AG08395 (cell line): ENCODE results near the gene PHF14.

Experiments used
- DNase-seq: peaks from one replicate; pipeline ENCODE4 v3.0.0; 2012; ENCODE audit warnings: mixed read lengths, low spot score

The PHF14 gene

GRCh38 chr7:11120068-11120664 is 146.5 kb downstream of the PHF14 start:
- DNase-seq: no peak

DNA sequence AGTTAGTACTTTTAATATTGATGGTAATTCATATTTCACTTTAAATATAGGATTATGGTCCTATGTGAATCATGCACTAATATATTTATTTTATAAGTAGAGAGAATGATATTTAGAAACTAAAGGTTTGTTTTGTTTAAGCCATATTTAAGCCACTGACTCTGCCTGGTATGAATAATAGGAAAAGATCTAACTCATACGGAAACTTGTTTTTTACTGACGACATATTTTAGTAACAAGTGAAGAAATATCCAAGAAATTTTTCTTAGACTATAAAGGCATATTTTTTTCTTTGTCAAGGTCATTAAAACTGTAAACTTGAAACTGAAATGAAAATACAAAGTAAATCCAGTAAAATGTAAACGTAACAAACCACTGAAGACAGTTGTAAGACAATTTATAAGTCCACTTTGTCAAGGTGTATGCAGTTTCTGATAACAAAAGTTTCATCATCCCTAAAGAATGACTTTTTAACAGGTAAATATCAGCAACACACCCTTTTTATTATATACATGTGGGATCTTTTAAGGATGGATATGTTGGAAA is 147.1 kb downstream of the PHF14 start:
- DNase-seq: no peak

GRCh38 chr7:11124856-11125559 is 151.3 kb downstream of the PHF14 start:
- no peak for DNase-seq

- DNase-seq: no peak
Observed at GRCh38 chr7:11127114-11127785, 153.6 kb downstream of the PHF14 start.

- no peak for DNase-seq
Observed at GRCh38 chr7:11127988-11128387, 154.3 kb downstream of the PHF14 start.

DNA sequence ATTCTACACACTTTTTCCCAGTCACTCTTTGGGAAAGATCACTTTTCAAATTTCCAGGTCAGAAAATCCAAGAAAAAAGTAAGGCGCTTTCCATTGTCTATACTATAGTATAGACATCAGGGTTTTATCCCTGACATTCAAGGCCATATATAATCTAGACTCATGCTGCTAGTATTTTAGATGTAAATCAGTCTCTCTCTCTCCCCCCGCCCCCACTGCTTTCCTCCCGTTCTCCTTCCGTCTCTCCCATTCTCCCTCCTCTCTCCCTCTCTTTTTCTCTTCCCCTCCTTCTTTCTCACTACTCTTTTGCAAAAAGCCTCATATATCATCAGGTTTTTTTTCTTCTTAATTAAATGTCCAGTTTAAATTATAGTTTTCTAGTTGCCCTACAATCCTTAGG is 154.8 kb downstream of the PHF14 start:
- DNase-seq: no peak

DNA sequence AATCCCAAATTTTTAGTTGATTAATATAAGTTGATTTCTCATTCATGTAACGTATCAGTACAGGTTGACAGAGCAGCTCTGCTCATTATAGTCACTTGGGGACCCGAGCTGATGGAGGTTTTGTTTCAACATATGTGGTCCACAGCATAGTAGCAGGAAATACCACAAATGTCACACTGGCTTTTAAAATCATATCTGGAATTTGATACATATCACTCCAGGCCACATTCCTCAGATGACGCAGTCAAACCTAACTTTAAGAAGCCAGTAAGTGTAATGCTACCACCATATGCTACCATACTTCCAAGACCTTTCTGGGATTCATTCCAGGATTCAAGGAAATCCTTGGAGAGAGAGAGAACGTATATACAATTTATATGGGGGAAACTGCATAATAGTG is 156.3 kb downstream of the PHF14 start:
- no peak for DNase-seq

GRCh38 chr7:11130601-11131000 is 156.9 kb downstream of the PHF14 start:
- DNase-seq: no peak

GRCh38 chr7:11133436-11133959 is 159.8 kb downstream of the PHF14 start:
- no peak for DNase-seq

GRCh38 chr7:11135573-11135972 is 161.9 kb downstream of the PHF14 start:
- DNase-seq: no peak

- DNase-seq: no peak
Observed at GRCh38 chr7:11141541-11141940, 167.9 kb downstream of the PHF14 start.

DNA sequence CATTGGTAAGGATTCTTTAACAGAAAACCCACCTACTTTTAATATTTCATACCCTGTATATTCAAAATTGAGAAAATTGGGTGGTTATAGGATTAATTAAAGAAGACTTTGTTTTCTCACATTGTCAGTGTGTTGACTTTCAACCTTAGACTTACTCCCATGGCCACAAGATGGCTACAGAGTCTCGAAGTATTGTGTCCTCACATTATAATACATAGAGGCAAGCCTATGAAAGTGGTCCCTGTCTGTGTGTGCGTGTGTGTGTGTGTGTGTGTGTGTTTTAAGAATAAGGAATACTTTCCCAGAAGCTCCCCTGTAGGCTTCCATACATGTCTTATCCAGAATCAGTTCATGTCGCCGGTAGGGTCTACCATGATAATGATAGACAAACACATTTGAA is 180.0 kb downstream of the PHF14 start:
- no peak for DNase-seq

- peak; percentile 5 for DNase-seq
Observed at GRCh38 chr7:11155883-11156282, 182.2 kb downstream of the PHF14 start.

GRCh38 chr7:11161499-11161898 is 187.8 kb downstream of the PHF14 start:
- no peak for DNase-seq

DNA sequence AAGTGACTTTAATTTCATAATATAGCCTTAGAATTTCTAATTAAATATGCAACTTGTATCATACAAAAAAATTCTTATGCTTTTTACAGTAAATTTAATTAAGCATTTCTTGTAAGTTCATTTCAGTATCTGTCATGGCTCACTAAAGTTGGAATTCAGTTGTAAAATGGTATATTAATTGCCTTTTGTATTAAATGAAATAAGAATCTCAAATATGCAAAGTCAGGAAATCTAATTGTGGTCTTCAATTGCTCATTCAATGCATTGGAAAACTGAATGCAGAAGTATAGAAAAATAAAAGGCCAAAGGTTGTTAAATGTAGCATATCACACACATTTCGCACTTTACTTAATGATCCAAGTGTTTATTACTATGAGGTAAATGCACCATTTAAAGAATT is 189.5 kb downstream of the PHF14 start:
- no peak for DNase-seq

DNA sequence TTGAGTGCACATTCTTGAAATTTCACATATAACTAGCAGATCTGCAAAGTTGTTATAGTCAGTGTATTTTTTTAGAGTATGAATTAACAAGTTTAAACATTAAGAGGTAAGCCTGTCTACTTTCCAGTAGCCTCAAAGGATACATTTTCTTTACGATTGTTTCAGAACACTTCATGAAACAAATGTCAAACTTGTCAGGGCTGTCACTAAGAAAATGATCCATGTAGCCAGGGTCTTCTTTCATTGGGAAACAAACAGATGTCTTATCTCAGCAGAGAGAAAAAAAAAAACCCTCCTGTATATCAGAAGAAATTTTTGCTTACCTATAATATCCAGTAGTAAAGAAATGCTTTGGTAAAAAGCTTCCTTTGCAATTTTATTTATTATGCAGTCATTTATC is 192.4 kb downstream of the PHF14 start:
- DNase-seq: no peak

DNA sequence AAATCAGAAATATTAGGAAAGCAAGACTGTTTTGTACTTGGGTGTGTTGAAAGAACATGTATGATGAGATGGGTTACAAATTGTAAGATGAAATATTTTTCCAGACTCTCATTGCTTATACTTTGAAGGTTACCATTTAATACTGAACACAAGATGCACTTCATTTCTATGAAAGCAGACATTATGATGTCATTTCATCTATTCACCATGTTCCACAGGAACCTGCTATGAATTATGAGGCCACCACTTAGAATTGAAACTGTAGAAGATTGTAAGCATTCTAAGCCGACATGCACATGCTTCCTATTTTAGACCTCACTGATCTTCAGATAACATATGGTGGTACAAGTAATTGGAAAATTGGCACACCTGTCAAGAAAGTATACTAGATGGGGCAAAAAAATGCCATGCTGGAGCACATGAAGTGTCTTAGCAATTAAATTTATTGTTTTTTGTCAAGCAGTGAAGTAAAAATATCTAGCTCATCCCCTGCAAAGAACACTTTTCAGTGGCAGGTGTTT is 195.0 kb downstream of the PHF14 start:
- DNase-seq: no peak

DNA sequence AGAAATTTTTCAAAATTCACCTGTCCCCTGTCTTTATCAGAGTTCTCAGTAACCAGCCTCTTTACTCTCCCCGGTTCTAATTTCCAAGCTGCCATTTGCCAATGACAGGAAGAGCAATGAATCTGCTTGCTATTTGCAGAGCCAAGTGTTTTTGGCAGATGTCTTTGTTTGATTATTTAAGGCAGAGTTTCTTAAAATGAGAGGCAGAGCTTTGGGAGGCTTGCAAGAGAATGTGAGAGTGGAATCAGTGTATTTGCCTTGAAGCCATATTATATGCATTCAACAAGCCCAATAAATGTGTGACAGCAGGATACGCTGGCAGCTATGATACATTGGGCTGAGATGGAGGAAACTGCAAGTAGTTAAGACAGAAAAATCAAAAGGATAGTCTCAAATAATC is 196.5 kb downstream of the PHF14 start:
- no peak for DNase-seq

GRCh38 chr7:11170863-11171568 is 197.3 kb downstream of the PHF14 start:
- DNase-seq: no peak

DNA sequence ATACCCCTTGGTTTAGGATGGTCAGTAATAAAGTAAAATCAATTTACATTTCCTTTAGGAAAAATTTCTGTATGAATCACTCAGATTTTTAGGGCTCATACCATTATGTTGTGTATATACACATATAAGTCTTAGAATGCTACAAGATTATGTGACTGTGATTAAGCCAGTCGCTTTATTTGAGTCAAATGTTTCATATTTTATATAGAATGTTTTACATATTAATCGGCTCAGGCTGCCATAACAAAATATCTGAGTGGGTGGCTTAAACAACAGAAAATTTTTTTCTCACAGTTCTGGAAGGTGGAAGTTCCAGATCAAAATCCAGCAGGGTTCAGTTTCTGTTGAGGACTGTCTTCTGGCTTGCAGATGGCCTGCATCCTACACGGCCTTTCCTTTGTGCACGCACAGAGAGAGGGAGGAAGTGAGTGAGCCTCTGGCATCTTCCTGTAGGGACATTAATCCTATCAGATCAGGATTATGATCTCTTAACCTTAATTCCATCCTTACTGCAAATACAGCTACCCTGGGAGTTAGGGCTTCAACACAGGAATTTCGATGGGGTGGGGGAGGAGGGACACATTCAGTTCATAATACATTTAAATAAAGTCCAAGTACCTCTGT is 198.0 kb downstream of the PHF14 start:
- DNase-seq: no peak

DNA sequence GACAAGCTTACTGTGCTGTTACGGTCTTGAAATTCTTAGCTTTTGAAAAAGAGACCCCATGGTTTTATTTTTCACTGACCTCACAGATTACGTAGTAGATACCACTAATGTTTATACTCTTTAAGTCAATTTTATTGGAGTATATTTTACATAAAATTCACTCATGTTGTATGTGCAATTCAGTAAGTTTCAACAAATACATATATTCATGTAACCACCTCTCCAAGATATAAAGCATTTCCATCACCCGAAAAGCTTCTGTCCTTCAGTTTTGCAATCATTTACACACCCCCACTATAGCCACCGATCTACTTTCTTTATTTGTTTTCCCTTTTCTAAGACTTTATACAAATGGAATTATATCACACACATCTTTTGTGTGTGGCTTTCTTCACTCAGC is 199.2 kb downstream of the PHF14 start:
- no peak for DNase-seq

DNA sequence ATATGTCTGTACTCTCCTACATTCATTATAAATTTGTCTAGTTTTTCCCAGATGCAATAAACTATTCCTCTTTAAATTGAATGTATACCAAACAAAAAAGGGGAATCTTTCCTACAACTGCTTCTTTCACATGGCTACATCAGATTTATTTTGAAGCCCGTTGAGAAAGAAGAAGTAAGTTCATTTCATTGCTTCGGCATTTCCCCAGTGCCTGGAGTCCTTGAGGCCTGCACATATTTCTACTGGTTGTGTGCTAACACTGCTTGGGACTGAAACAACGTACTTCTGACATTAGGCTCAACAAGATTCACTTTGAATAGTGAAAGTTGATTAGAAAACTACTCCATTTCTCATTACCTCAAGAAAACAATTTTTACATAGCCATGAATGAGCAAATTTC is 201.7 kb downstream of the PHF14 start:
- no peak for DNase-seq
